Dendritic cell treated with granulocyte-macrophage colony-stimulating factor and Interleukin-4, amounts not matched to agents 40 ng/mL and 50 ng/mL, for 4 days (primary cell): ENCODE measurements around the gene HPCAL4.

Experiments
- H3K27ac Mint-ChIP-seq: one replicate; pipeline ENCODE4 v1.8.0; 2022; ENCODE audit warnings: mild to moderate bottlenecking, mixed read lengths
- H3K27me3 Mint-ChIP-seq: one replicate; pipeline ENCODE4 v1.8.0; 2022; ENCODE audit warnings: mild to moderate bottlenecking, mixed read lengths
- H3K36me3 Mint-ChIP-seq: one replicate; pipeline ENCODE4 v1.8.0; 2022; ENCODE audit warnings: low read depth, mixed read lengths
- H3K4me1 Mint-ChIP-seq: one replicate; pipeline ENCODE4 v1.8.0; 2022; ENCODE audit warnings: low read depth, mixed read lengths
- H3K4me3 Mint-ChIP-seq: one replicate; pipeline ENCODE4 v1.8.0; 2022; ENCODE audit warnings: mild to moderate bottlenecking, moderate library complexity, mixed read lengths
- H3K9me3 Mint-ChIP-seq: one replicate; pipeline ENCODE4 v1.8.0; 2022; ENCODE audit warnings: mixed read lengths
- intact Hi-C: fragments of 100-400 bp; cut with micrococcal nuclease; formaldehyde crosslinking; loops from one replicate; pipeline ENCODE4 v1.15.0; 2022

Gene HPCAL4

DNA sequence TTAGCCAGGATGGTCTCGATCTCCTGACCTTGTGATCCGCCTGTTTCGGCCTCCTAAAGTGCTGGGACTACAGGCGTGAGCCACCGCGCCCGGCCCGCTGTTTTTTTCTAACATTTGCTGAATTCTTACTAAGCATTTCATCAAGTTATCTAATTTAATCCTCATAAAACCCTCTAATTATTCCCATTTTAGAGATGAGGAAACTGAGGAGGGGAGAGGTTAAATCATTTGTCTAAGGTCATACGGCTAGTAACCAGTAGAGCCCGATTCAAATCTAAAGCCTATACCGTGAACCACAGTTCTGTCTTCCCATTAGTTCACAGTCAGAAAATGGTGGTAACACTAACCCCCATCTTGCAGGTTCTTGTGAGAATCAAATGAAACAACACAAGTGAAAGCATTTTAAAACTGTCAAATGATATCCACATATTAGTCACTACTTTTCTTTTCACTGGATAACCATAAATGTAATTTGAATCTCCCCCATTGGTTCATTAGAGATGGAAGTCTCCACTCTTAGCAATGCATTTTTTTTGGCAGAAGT lies 62.4 kb downstream of the HPCAL4 start:
- intact Hi-C loops = no loop called here
- Mint-ChIP-seq H3K4me1 (peaks cover 6% of the 10 kb centered on the region), H3K9me3 (no peaks in the 10 kb centered on the region), H3K36me3 (no peaks in the 10 kb centered on the region), H3K4me3 (no peak overlapping the region), H3K27me3 (peaks cover 2% of the 10 kb centered on the region), H3K27ac (no peak overlapping the region)
